ENCODE results near the gene SPEM2.

Gene SPEM2

GRCh38 chr17:7426896-7427489 is 1.6 kb downstream of the SPEM2 start:
- in situ Hi-C loops (cut with MboI; ENCODE audit: low pct_unique_long_range_greater_than_20kb, low sequenced_read_pairs, unreplicated experiment): no loop called here
- no peak for DNase-seq (ENCODE audit: low spot score)
- TF ChIP-seq CTCF (IDR thresholded peaks at IDR 0.05; ENCODE audit: extremely low read depth, insufficient read depth, missing control alignments): no peak

GRCh38 chr17:7427549-7427948 is 2.1 kb downstream of the SPEM2 start:
- no peak for TF ChIP-seq CTCF (IDR thresholded peaks at IDR 0.05; ENCODE audit: extremely low read depth, insufficient read depth, missing control alignments)
- in situ Hi-C loops (cut with MboI; ENCODE audit: low pct_unique_long_range_greater_than_20kb, low sequenced_read_pairs, unreplicated experiment): no loop called here
- no peak for DNase-seq (ENCODE audit: low spot score)

GRCh38 chr17:7428557-7428956 is 3.1 kb downstream of the SPEM2 start, which contains the start of gene SPEM3:
SPEM3 (plus strand) TSS chr17:7428857; CDS start chr17:7428903, 46 bp downstream.
- in situ Hi-C loops (cut with MboI; ENCODE audit: low pct_unique_long_range_greater_than_20kb, low sequenced_read_pairs, unreplicated experiment): no loop called here
- no peak for TF ChIP-seq CTCF (IDR thresholded peaks at IDR 0.05; ENCODE audit: extremely low read depth, insufficient read depth, missing control alignments)
- no peak for DNase-seq (ENCODE audit: low spot score)

GRCh38 chr17:7429722-7430121 is 4.3 kb downstream of the SPEM2 start:
- in situ Hi-C loops (cut with MboI; ENCODE audit: low pct_unique_long_range_greater_than_20kb, low sequenced_read_pairs, unreplicated experiment): no loop called here
- DNase-seq (ENCODE audit: low spot score): no peak

GRCh38 chr17:7431231-7431630 is 5.8 kb downstream of the SPEM2 start:
- in situ Hi-C loops (cut with MboI; ENCODE audit: low pct_unique_long_range_greater_than_20kb, low sequenced_read_pairs, unreplicated experiment): no loop called here
- DNase-seq (ENCODE audit: low spot score): no peak
- TF ChIP-seq CTCF (IDR thresholded peaks at IDR 0.05; ENCODE audit: extremely low read depth, insufficient read depth, missing control alignments): no peak

More at GRCh38 chr17:7429722-7430121, 4.3 kb downstream of the SPEM2 start:
- TF ChIP-seq CTCF (IDR thresholded peaks at IDR 0.05; ENCODE audit: extremely low read depth, insufficient read depth, missing control alignments): no peak

- in situ Hi-C loops (cut with MboI; ENCODE audit: low pct_unique_long_range_greater_than_20kb, low sequenced_read_pairs, unreplicated experiment): no loop called here
- DNase-seq (ENCODE audit: low spot score): no peak
- TF ChIP-seq CTCF (IDR thresholded peaks at IDR 0.05; ENCODE audit: extremely low read depth, insufficient read depth, missing control alignments): no peak
These were observed 6.9 kb downstream of the SPEM2 start for GRCh38 chr17:7432296-7432695.

Data from GM13977 (cell line).